ENCODE measurements around the gene PAM. TPM values are rescaled to one million over a fixed set of nuclear protein-coding genes. Genes with fewer than 3 reads are reported as not detected.

PAM gene
- total and polyA plus RNA-seq, 2 donors from 2014 or later = 158 to 293 TPM

- no peaks in the 10 kb centered on the region for H3K36me3 ChIP-seq (ENCODE audit: control insufficient read depth in 2 of 3, insufficient read depth in 3 of 3, low read length in 3 of 3)
- TF ChIP-seq, protein P1, sequence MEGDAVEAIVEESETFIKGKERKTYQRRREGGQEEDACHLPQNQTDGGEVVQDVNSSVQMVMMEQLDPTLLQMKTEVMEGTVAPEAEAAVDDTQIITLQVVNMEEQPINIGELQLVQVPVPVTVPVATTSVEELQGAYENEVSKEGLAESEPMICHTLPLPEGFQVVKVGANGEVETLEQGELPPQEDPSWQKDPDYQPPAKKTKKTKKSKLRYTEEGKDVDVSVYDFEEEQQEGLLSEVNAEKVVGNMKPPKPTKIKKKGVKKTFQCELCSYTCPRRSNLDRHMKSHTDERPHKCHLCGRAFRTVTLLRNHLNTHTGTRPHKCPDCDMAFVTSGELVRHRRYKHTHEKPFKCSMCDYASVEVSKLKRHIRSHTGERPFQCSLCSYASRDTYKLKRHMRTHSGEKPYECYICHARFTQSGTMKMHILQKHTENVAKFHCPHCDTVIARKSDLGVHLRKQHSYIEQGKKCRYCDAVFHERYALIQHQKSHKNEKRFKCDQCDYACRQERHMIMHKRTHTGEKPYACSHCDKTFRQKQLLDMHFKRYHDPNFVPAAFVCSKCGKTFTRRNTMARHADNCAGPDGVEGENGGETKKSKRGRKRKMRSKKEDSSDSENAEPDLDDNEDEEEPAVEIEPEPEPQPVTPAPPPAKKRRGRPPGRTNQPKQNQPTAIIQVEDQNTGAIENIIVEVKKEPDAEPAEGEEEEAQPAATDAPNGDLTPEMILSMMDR (IDR thresholded peaks at IDR 0.05; ENCODE audit: borderline replicate concordance, extremely low read depth, insufficient read depth) = no peak
- no peaks in the 10 kb centered on the region for H3K4me1 ChIP-seq (ENCODE audit: control insufficient read depth in 2 of 3, insufficient read depth in 2 of 3, low read depth in 1 of 3, low read length in 3 of 3)
- no peak overlapping the region for H3K4me3 ChIP-seq (ENCODE audit: low read length in 3 of 3)
- H3K27ac ChIP-seq (ENCODE audit: low read depth in 2 of 2, low read length in 2 of 2) = no peak overlapping the region
- no peaks in the 10 kb centered on the region for H3K27me3 ChIP-seq (ENCODE audit: control insufficient read depth, insufficient read depth, low read length)
- no peak overlapping the region for H3K9ac ChIP-seq (ENCODE audit: low read length in 3 of 3)
- H3K9me3 ChIP-seq (ENCODE audit: control insufficient read depth in 2 of 3, insufficient read depth in 1 of 3, low read length in 3 of 3) = no peaks in the 10 kb centered on the region
- intact Hi-C loops (cut with DNase I) = no loop called here
- FAIRE-seq = no peak
- DNase-seq = no peak
These were observed 53.9 kb downstream of the PAM start for GRCh38 chr5:102809033-102809432.

- Histone ChIP-seq H3K36me3 (ENCODE audit: control insufficient read depth in 2 of 3, insufficient read depth in 3 of 3, low read length in 3 of 3) (no peaks in the 10 kb centered on the region), H3K9ac (ENCODE audit: low read length in 3 of 3) (no peak overlapping the region), H3K4me3 (ENCODE audit: low read length in 3 of 3) (no peak overlapping the region), H3K9me3 (ENCODE audit: control insufficient read depth in 2 of 3, insufficient read depth in 1 of 3, low read length in 3 of 3) (no peaks in the 10 kb centered on the region), H3K27me3 (ENCODE audit: control insufficient read depth, insufficient read depth, low read length) (no peaks in the 10 kb centered on the region), H3K27ac (ENCODE audit: low read depth in 2 of 2, low read length in 2 of 2) (no peak overlapping the region), H3K4me1 (ENCODE audit: control insufficient read depth in 2 of 3, insufficient read depth in 2 of 3, low read depth in 1 of 3, low read length in 3 of 3) (peaks cover 0 to 4% (median 0%) of the 10 kb centered on the region in 3 donors)
- TF ChIP-seq, protein P1 (IDR thresholded peaks at IDR 0.05; ENCODE audit: borderline replicate concordance, extremely low read depth, insufficient read depth) = no peak
- intact Hi-C loops (cut with DNase I) = no loop called here
- FAIRE-seq (no peak), DNase-seq (no peak)
These were observed 56.9 kb downstream of the PAM start for GRCh38 chr5:102811972-102812371.

GRCh38 chr5:102813740-102814139 is 58.6 kb downstream of the PAM start:
- intact Hi-C loops (cut with DNase I) = no loop called here
- no peaks in the 10 kb centered on the region for H3K36me3 ChIP-seq (ENCODE audit: control insufficient read depth in 2 of 3, insufficient read depth in 3 of 3, low read length in 3 of 3)
- H3K27me3 ChIP-seq (ENCODE audit: control insufficient read depth, insufficient read depth, low read length) = no peaks in the 10 kb centered on the region
- H3K9me3 ChIP-seq (ENCODE audit: control insufficient read depth in 2 of 3, insufficient read depth in 1 of 3, low read length in 3 of 3) = no peaks in the 10 kb centered on the region
- H3K4me1 ChIP-seq (ENCODE audit: control insufficient read depth in 2 of 3, insufficient read depth in 2 of 3, low read depth in 1 of 3, low read length in 3 of 3) = peaks cover 0 to 4% (median 0%) of the 10 kb centered on the region in 3 donors
- TF ChIP-seq, protein P1 (IDR thresholded peaks at IDR 0.05; ENCODE audit: borderline replicate concordance, extremely low read depth, insufficient read depth) = no peak
- H3K9ac ChIP-seq (ENCODE audit: low read length in 3 of 3) = no peak overlapping the region
- FAIRE-seq (no peak), DNase-seq (no peak)
- H3K4me3 ChIP-seq (ENCODE audit: low read length in 3 of 3) = no peak overlapping the region
- H3K27ac ChIP-seq (ENCODE audit: low read depth in 2 of 2, low read length in 2 of 2) = no peak overlapping the region

- DNase-seq (no peak), FAIRE-seq (no peak)
- Histone ChIP-seq H3K4me1 (ENCODE audit: control insufficient read depth in 2 of 3, insufficient read depth in 2 of 3, low read depth in 1 of 3, low read length in 3 of 3) (peaks cover 0 to 4% (median 0%) of the 10 kb centered on the region in 3 donors), H3K27ac (ENCODE audit: low read depth in 2 of 2, low read length in 2 of 2) (no peak overlapping the region), H3K9ac (ENCODE audit: low read length in 3 of 3) (no peak overlapping the region), H3K36me3 (ENCODE audit: control insufficient read depth in 2 of 3, insufficient read depth in 3 of 3, low read length in 3 of 3) (no peaks in the 10 kb centered on the region), H3K27me3 (ENCODE audit: control insufficient read depth, insufficient read depth, low read length) (no peaks in the 10 kb centered on the region), H3K4me3 (ENCODE audit: low read length in 3 of 3) (no peak overlapping the region), H3K9me3 (ENCODE audit: control insufficient read depth in 2 of 3, insufficient read depth in 1 of 3, low read length in 3 of 3) (no peaks in the 10 kb centered on the region)
- intact Hi-C loops (cut with DNase I) = no loop called here
- TF ChIP-seq, protein P1 (IDR thresholded peaks at IDR 0.05; ENCODE audit: borderline replicate concordance, extremely low read depth, insufficient read depth) = no peak
These were observed 60.0 kb downstream of the PAM start for GRCh38 chr5:102815084-102815483.

Measured in kidney (tissue), 14 donors.